ENCODE results near the gene CHGA.

Gene CHGA

GRCh38 chr14:92942576-92942975 lies 19.6 kb downstream of the CHGA start:
- TF ChIP-seq, protein P1, sequence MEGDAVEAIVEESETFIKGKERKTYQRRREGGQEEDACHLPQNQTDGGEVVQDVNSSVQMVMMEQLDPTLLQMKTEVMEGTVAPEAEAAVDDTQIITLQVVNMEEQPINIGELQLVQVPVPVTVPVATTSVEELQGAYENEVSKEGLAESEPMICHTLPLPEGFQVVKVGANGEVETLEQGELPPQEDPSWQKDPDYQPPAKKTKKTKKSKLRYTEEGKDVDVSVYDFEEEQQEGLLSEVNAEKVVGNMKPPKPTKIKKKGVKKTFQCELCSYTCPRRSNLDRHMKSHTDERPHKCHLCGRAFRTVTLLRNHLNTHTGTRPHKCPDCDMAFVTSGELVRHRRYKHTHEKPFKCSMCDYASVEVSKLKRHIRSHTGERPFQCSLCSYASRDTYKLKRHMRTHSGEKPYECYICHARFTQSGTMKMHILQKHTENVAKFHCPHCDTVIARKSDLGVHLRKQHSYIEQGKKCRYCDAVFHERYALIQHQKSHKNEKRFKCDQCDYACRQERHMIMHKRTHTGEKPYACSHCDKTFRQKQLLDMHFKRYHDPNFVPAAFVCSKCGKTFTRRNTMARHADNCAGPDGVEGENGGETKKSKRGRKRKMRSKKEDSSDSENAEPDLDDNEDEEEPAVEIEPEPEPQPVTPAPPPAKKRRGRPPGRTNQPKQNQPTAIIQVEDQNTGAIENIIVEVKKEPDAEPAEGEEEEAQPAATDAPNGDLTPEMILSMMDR (conservative IDR thresholded peaks at IDR 0.05; ENCODE audit: control insufficient read depth, insufficient read depth, low read depth, low read length), result no peak
- no peak for DNase-seq (ENCODE audit: low read depth)

DNA sequence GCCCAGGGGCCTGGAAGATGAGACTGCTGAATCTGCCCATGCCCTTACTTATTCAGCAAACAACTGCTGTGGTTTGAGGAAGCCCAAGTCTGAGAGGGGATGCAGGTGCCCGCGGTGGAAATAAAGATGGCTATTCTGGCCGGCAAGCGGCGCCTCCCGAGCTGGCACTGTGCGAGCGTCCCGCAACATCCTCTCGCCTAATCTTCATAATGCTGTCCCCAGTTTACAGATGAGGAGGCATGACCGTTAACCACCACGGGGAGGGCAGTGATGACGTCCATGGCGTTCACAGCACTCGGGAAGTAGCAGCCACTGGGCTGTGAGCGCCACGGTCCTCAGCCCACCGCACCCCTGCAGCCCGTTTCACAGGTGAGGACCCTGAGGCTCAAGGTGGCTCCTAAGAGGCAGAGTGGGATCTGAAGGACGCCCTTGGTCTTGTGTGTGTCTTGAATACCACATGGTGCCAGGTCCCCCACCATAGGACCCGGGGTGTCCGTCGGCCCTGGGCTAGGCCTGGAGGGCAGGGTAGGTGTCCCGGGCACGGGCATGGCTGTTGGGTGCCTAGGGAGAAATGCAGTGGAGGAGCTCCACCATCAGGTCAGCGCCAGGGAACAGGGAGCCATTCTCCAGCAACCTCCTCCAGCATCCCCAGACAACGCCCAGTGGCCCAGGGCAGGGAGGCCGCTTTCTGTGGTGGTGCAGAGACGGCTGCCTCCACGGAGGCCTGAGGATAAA lies 20.2 kb downstream of the CHGA start:
- TF ChIP-seq, protein P1 (conservative IDR thresholded peaks at IDR 0.05; ENCODE audit: control insufficient read depth, insufficient read depth, low read depth, low read length), result no peak
- no peak overlapping the region for H3K4me3 ChIP-seq (ENCODE audit: control insufficient read depth, low read depth, low read length)
- no peak for DNase-seq (ENCODE audit: low read depth)

More at GRCh38 chr14:92942576-92942975, 19.6 kb downstream of the CHGA start:
- H3K4me3 ChIP-seq (ENCODE audit: control insufficient read depth, low read depth, low read length), result no peak overlapping the region

DNA sequence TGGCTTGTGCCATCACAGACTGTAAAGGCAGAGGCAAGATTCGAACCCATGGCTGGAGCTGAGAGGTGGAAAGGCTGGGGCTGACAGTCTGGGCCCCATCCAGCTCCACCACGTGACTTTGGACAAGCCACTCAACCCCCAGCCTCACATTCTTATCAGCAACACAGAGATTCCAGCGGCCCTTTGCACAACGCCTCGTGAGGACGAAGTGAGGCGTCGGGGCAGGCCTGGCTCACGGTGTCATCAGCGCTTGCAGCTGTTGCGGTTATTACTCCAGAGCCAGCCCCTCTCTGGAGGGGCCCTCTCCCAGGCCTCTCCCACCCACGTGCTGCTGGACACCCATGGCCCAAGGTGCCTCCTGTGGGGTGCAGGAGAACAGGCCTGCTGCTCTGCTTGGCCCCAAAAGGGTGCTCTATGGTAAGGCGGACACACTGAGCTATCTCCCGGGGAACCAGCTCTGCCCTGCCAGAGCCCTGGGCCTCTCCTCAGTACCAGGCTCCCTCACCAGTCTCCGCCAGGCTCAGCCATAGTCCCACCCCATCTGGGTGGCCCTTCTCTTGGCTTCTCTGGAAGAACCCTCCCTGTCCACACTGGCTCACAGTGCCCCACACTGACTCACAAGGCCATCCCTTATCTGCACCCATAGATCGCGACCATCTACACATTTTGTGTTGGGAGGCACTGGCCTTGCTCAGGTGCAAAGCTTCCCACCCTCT lies 21.1 kb downstream of the CHGA start:
- DNase-seq (ENCODE audit: low read depth), result no peak
- TF ChIP-seq, protein P1 (conservative IDR thresholded peaks at IDR 0.05; ENCODE audit: control insufficient read depth, insufficient read depth, low read depth, low read length), result no peak
- no peak overlapping the region for H3K4me3 ChIP-seq (ENCODE audit: control insufficient read depth, low read depth, low read length)

GRCh38 chr14:92944976-92945375 lies 22.0 kb downstream of the CHGA start:
- no peak for DNase-seq (ENCODE audit: low read depth)
- no peak overlapping the region for H3K4me3 ChIP-seq (ENCODE audit: control insufficient read depth, low read depth, low read length)
- TF ChIP-seq, protein P1 (conservative IDR thresholded peaks at IDR 0.05; ENCODE audit: control insufficient read depth, insufficient read depth, low read depth, low read length), result no peak

GRCh38 chr14:92945544-92945943 lies 22.6 kb downstream of the CHGA start:
- TF ChIP-seq, protein P1 (conservative IDR thresholded peaks at IDR 0.05; ENCODE audit: control insufficient read depth, insufficient read depth, low read depth, low read length), result no peak
- no peak for DNase-seq (ENCODE audit: low read depth)
- H3K4me3 ChIP-seq (ENCODE audit: control insufficient read depth, low read depth, low read length), result no peak overlapping the region

DNA sequence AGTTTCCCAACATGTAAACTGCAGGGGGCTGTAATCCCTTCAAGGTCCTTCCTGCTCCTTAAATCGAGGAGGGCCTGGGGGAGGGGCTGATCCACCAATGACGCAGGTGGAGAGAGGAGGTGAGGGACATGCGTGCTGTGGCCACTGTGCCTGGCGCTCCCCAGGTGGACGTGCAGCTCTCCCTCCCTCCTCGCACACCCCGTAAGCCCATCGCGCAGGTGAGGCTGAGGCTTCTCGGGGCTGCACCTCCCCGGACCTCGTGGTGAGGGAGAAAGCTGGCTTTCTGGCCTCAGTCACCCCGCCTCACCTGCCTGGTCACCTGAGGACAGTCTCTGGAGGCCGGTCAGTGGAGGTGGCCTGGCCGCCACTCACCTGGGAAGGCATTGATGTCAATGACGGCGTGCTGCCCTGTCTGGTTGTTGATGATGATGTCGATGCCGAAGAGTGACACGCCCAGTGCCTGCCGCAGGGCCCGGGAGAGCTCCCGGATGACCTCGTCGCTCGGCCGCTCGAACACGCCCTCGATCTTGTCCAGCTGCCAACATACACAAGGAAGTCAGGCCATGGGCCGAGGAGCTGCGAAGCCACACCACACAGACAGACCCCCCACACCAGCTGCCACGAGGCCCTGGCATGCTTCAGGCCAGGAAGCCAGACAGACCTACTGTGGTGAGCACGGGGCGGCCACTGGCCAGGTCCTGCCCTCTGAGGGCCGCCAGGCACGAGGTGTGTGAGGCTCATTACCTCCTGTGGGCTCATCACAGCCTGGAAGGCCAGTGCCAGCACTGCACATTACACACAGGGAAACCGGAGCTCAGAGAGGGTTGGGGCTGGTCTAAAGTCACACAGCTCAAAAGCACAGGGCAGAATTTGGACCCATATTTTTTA lies 23.3 kb downstream of the CHGA start:
- DNase-seq (ENCODE audit: low read depth), result peak; percentile 63
- TF ChIP-seq, protein P1 (conservative IDR thresholded peaks at IDR 0.05; ENCODE audit: control insufficient read depth, insufficient read depth, low read depth, low read length), result no peak
- no peak overlapping the region for H3K4me3 ChIP-seq (ENCODE audit: control insufficient read depth, low read depth, low read length)

Data from fibroblast of mammary gland (primary cell).